CD4-positive, alpha-beta T cell treated with Interleukin-6 for 4 hours (primary cell): ENCODE results near the gene PSAT1.

Experiments used
- DNase-seq: peaks from one replicate; pipeline ENCODE4 v3.0.0-alpha.2; 2020; ENCODE audit warnings: mixed read lengths

PSAT1 gene

DNA sequence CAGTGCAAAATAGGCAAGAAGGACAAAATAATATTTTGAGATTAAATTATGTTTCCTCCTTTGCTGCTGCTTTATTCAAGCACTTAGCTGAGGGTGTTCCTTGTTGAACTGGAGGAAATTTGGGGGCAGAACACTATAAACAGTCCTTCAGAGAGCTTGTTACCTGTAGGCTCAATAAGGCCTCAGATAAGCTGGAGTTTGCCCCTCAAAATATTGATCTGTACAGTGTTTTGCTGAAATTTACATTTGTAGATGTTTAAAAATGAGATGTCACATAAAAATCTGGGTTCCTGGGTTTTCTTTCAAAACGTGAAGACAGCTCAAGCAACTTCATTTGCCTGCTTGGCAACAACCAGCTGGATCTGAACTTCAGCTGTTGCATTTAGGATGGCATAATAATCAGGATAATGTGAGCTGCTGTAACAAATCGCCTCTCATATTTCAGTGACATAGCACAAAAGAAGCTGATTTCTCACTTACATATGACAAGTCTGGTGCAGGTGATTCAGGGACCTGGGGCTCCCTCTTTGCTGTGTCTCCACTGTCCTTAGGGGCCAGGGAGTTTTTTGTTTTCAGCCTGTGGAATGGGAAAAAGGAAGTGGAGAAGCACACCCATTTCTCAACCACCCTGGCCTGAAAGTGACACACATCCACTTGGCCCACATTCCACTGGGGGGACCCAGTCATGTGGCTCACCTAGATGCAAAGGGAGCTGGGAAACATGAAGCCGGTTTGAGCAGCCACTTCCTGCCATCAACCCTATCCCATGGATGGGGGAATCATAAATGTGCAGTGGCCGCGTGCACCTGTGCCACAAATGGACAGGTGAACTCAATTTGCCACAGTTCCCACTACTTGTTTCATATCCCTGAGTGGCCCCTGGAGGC is 2.4 kb upstream of the PSAT1 start:
- no peak for DNase-seq

- DNase-seq, result no peak
Measured at GRCh38 chr9:78295177-78295575, 1.7 kb upstream of the PSAT1 start.

DNA sequence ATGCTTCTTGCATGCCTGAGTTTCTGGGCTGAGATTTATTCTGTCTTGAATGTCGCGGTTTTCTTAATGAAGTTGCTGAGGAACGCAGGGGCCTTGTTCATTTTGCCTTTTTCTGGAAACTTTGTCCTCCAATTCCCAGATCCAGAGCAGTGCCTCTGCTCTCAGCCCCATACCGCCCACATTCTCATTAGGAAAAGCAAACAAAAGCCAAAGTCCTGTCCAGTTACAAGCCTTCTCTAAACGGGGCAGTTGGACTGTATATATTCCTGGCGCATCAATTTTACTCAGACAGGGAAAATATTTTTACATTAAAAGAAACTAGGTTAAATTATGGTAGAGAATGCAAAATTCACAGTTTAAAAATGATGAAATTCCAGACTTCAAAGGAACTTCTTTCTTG is 1.2 kb upstream of the PSAT1 start:
- no peak for DNase-seq

GRCh38 chr9:78296201-78296892 is 578 bp upstream of the PSAT1 start:
- DNase-seq, result peak; percentile 29

DNA sequence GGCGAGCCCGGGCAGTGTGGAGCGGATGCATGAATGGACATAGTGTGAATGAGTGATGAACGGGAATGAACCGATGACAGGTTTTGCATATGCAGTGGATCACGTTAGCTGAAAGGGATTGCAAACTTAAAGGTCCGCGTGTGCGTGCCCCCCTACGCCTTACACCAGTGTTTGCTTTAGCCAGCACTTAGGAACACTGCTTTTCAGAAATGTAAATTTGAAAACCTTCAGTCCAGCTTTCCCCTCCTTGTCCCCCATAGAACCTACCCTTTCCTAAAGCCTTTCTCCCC is 692 bp downstream of the PSAT1 start:
- DNase-seq, result no peak

DNA sequence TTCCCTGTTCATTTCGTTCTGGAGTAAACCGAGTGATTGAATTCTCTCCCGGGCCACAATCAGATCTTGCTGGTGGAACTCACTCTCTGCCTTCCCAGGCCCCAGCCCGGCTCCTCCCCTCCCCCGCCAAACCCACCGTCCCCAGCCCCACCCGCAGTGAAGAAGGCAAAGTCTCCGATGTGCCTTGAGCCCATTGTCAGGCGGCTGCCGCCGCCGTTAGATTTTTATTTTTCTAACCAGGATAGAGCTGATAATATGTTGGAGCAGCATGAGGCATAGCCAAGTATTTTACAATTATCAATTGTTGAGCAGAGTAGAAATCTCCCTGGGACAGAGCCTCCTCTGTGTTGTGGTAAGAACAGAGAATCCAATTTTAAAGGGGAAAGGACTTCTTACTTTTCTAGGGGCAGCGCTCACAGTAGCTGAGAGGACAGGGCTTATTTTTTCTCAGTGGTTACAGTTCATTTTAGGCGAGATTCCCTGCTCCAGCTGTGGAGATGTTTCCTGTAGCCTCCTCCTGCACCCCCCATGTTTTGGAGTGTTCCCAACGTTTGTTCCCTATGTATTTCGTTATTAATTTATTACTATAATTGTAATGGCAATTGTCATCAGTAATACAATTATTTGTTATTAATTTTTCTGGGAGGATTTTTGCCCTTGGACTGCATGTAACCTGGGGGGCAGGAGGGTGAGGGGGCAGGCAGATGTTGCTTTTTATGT is 1.3 kb downstream of the PSAT1 start:
- no peak for DNase-seq

DNA sequence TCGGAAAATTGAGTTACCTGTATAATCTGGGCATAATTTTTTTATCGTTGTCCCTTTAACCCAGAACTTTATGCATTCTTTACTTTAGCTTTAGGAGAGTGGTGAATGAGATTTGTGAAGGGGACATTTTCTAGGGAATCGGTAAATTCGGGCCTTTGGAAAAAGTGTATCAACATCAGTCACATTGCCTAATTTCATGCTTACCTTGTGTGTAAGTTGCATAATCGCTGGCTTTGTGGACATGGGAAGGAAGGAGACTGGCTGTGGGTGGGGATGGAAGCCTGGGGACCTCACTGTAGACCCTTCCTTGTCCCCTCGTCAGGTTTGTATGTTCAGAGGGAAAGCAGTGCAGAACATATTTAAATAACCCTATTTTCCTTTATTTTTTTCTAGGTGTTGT is 3.3 kb downstream of the PSAT1 start:
- DNase-seq, result no peak

DNA sequence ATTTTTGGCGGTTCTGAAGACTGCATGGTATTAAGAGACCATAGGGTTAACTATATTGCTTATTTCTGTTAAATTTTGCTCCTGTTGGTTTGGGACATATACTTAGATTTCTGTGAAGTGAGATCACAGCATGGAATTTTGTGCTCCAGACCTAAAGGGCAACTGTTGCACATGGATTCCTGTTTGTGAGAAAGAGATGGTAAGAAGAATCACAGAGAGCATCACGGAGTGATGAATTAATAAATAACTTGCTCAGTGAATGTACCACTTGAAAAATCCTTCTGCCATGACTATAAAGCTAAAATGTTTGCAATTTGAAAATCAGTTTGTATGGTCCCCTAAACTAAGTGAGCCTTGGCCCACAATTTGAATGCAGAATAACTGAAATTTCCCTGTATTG is 4.5 kb downstream of the PSAT1 start:
- no peak for DNase-seq

GRCh38 chr9:78303377-78304062 is 6.6 kb downstream of the PSAT1 start:
- no peak for DNase-seq

DNA sequence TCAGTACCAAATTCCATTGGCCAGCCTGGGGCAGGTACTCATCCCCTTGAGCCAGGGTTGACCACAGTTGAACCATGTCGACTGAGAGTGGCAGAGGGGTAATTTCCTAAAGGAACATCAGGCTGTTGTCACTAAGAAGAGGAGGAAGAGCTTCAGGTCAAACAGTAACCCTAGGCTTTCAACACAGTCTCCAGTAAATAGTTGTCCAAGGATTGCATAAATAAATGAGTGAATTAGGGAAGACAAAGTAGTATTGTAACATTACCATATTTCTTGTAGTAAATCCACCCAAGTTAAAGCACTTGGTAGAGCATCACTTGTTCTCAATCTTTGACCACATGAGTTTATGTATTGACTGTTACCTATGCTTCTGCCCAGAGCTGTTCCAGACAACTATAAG is 7.4 kb downstream of the PSAT1 start:
- DNase-seq, result no peak

GRCh38 chr9:78306222-78307076 is 9.5 kb downstream of the PSAT1 start:
- no peak for DNase-seq

DNA sequence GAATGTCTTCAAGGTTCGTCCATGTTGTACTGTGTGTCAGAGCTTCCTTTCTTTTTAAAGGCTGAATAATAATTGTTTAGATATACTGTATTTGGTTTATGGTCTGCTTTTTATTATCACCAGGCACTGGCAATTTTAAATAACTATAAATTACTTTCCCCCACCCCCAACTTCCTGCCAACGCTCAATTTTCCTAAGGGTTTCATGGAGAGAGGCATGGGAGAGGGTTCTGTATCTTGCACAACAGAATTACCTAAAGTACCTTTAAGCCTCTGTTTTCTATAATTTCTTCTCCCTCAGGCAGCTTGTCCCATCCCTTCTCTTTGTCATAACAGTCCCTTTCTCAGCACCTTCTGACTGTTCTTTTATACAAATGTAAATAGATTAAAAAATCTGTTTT is 10.4 kb downstream of the PSAT1 start:
- DNase-seq, result no peak

DNA sequence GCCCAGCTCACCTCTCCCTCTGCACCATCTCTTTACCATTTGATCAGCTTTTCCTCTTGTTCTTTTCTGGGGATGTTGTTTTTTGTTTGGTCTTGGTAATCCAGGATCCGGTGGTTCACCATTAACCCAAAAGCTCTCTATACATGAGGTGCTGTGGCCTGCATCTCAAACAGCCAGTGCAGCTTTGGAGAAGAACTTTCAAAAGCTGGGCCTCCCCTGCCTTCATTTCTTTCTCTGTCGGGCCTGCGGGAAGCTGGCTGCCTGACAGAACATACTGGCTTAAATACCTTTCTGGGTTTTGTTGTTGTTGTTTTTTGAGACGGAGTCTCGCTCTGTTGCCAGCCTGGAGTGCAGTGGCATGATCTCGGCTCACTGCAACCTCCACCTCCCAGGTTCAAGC is 12.1 kb downstream of the PSAT1 start:
- no peak for DNase-seq

DNA sequence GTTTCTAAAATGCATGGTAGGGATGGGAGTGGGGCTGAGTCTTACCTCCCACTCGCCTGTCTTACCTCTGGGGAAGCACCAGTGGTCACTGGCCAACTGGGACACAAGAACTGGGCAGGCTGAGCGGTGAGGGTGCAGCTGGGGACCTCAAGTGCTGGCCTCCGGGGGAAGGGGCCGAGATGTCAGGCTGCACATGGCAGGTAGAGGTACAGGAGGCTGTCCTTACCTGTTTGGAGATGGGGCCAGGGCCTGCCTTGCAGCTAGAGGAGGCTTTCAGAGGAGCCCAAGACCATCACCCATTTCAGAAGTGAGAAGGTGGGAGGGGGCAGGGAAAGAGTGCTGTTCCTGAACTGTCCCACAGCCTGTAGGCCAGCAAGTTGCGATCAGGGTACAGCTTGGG is 14.2 kb downstream of the PSAT1 start:
- no peak for DNase-seq

DNA sequence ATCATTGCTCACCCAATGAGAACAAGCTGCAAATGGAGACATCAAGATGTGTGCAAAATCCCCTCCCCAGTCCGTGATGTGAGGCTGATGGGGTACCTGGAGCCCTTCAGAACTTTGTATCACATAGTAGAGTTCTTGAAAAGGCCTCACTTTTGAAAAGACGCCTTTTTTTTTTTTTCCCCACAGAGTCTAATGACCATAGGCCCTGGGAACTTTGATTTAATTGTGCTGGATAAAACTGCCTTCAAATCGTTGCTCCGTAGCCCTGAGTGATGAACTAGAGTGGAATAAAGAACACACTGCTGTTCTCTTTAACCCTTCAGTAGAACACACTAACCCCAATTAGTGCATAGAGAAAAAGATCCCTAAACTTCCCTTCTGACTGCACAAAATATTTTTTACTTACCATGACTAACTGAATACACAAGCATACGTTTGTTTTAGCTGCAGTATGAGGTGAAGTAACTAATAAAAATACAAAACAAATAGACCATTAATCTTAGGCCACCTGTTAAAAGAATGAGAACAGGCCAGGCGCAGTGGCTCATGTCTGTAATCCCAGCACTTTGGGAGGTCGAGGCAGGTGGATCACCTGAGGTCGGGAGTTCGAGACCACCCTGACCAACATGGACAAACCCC is 15.1 kb downstream of the PSAT1 start:
- DNase-seq, result no peak

GRCh38 chr9:78314550-78314949 is 17.6 kb downstream of the PSAT1 start:
- DNase-seq, result no peak

DNA sequence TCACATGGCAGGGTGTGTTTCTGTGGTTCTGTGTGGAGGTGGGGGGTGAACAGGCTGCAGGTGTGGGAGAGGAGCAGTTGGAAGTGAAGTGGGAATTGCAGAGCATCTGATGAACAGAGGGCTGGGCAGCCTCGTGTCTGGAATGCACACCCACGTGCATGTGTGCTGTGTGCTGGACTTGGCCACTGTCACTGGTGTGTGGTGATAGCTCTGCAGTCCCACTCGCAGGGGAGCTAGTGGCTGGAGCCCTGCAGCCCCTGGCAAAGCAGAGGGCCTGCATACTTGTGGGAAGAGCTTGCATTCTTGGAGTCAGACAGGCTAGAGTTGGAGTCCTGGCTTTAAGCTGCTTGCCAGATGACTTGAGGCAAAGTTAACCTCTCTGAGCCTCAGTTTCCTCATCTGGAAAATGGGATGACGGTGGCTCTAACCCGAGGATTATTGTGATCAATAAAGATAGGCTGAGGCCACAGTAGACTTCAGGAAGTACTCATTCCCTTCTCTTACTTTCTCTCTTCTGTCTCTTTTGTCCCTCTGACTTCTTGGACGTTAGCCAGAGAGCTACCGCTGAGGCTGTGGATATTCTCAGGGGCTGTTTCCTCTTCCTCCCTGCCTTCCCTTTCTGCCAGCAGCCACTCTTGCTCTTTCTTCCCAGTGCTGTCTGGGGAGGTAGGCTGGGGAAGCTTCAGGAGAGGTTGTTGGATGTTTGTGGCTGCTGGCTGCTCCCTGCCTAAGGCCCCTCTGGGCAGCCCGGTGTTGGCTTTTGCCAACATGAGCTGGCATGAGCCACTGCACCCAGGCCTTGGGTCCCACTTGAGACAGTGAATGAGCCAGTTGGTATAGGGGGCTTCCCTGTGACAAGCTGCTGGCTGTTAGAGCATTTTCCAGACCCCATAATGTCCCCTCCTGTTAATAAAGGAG is 18.3 kb downstream of the PSAT1 start:
- DNase-seq, result no peak

GRCh38 chr9:78316166-78316892 is 19.4 kb downstream of the PSAT1 start:
- DNase-seq, result no peak

- DNase-seq, result no peak
Measured at GRCh38 chr9:78319197-78320029, 22.5 kb downstream of the PSAT1 start.
